Neutrophil (primary cell): ENCODE data around the gene EVI5L.

ENCODE experiments used
- H3K27ac ChIP-seq: fragments of 200-600 bp; sonication (generic); 2 replicates; pipeline ENCODE4 v1.5.1; 2016; ENCODE audit warnings: mild to moderate bottlenecking, moderate library complexity
- H3K27me3 ChIP-seq: fragments of 200-600 bp; sonication (generic); 2 replicates; pipeline ENCODE4 v1.6.0; 2016; ENCODE audit warnings: mild to moderate bottlenecking
- H3K36me3 ChIP-seq: fragments of 200-600 bp; sonication (generic); 2 replicates; pipeline ENCODE4 v1.5.1; 2017
- H3K4me1 ChIP-seq, 2 experiments: fragments of 200-600 bp in 1 of 2; sonication (generic) in 1 of 2; 1 replicate in 1 of 2; 2 replicates in 1 of 2; pipeline versions ENCODE4 v1.5.1 to v1.6.1; 2013 to 2016; ENCODE audit warnings: low read depth in 1 of 2, low read length in 1 of 2, mild to moderate bottlenecking in 1 of 2, moderate library complexity in 1 of 2; ENCODE audit not compliant: control insufficient read depth in 1 of 2, insufficient read depth in 1 of 2
- H3K4me3 ChIP-seq, 2 experiments: fragments of 200-600 bp in 1 of 2; sonication (generic) in 1 of 2; 1 replicate in 1 of 2; 2 replicates in 1 of 2; pipeline ENCODE4 v1.5.1; 2013 to 2016; ENCODE audit warnings: low read depth in 1 of 2, low read length in 1 of 2, mild to moderate bottlenecking in 1 of 2, moderate library complexity in 1 of 2
- H3K9me3 ChIP-seq: fragments of 200-600 bp; sonication (generic); 2 replicates; pipeline ENCODE4 v1.5.1; 2016
- CTCF ChIP-seq: fragments of 200-600 bp; sonication (generic); IDR thresholded peaks from 2 replicates; pipeline ENCODE4 v1.5.1; 2016; ENCODE audit warnings: antibody characterized with exemption

EVI5L gene

GRCh38 chr19:7901337-7901736 is 71.3 kb downstream of the EVI5L start:
- Histone ChIP-seq H3K4me3 (no peak overlapping the region), H3K27me3 (peaks cover 37% of the 10 kb centered on the region), H3K4me1 (peaks cover 26 to 32% of the 10 kb centered on the region in 2 experiments), H3K9me3 (no peaks in the 10 kb centered on the region), H3K27ac (no peak overlapping the region), H3K36me3 (peaks cover 7% of the 10 kb centered on the region)
- no peak for TF ChIP-seq CTCF

GRCh38 chr19:7902796-7903243 is 72.8 kb downstream of the EVI5L start:
- no peaks in the 10 kb centered on the region for H3K9me3 ChIP-seq
- peaks cover 23 to 26% of the 10 kb centered on the region in 2 experiments for H3K4me1 ChIP-seq
- H3K36me3 ChIP-seq: peaks cover 10% of the 10 kb centered on the region
- no peak for TF ChIP-seq CTCF
- H3K4me3 ChIP-seq: peak overlapping the region; percentile 75 to 88
- H3K27me3 ChIP-seq: peaks cover 37% of the 10 kb centered on the region
- peak overlapping the region; percentile 96 for H3K27ac ChIP-seq

- peak within 1 kb of the TSS; percentile 75 to 88 for H3K4me3 ChIP-seq
- H3K27ac ChIP-seq: peak within 1 kb of the TSS; percentile 96
- peaks cover 37% of the 10 kb centered on the region for H3K27me3 ChIP-seq
- TF ChIP-seq CTCF: peak; percentile 92
- H3K36me3 ChIP-seq: peaks cover 10% of the 10 kb centered on the region
- H3K4me1 ChIP-seq: peaks cover 22 to 23% of the 10 kb centered on the region in 2 experiments
- H3K9me3 ChIP-seq: no peaks in the 10 kb centered on the region
Observed at GRCh38 chr19:7903244-7904073, 73.4 kb downstream of the EVI5L start, which contains the start of gene MAP2K7. Gene MAP2K7 (plus strand): TSS chr19:7903877. CDS start chr19:7903945, 68 bp downstream.

- Histone ChIP-seq H3K27ac (peak overlapping the region; percentile 96), H3K4me3 (peak overlapping the region; percentile 75 to 88), H3K36me3 (peaks cover 18% of the 10 kb centered on the region), H3K4me1 (peaks cover 22 to 23% of the 10 kb centered on the region in 2 experiments), H3K27me3 (peaks cover 34% of the 10 kb centered on the region), H3K9me3 (no peaks in the 10 kb centered on the region)
- no peak for TF ChIP-seq CTCF
Observed at GRCh38 chr19:7904074-7905020, 74.3 kb downstream of the EVI5L start.

GRCh38 chr19:7905268-7905667 is 75.2 kb downstream of the EVI5L start:
- TF ChIP-seq CTCF: no peak
- Histone ChIP-seq H3K27me3 (peaks cover 25% of the 10 kb centered on the region), H3K4me3 (no peak overlapping the region), H3K36me3 (peaks cover 28% of the 10 kb centered on the region), H3K27ac (no peak overlapping the region), H3K9me3 (no peaks in the 10 kb centered on the region), H3K4me1 (peaks cover 22 to 23% of the 10 kb centered on the region in 2 experiments)
